NB4 (cell line): Measurements from ENCODE around the gene ANTKMT.

Source experiments
- POLR2A ChIP-seq: IDR thresholded peaks from 2 replicates; pipeline ENCODE4 v1.6.1; 2011; ENCODE audit warnings: mild to moderate bottlenecking; ENCODE audit not compliant: insufficient read length; ENCODE audit errors: extremely low read depth
- TF ChIP-seq, protein P1 (sequence below): IDR thresholded peaks from one replicate; pipeline ENCODE4 v1.5.1; 2012; ENCODE audit warnings: low read depth, low read length

DNA sequence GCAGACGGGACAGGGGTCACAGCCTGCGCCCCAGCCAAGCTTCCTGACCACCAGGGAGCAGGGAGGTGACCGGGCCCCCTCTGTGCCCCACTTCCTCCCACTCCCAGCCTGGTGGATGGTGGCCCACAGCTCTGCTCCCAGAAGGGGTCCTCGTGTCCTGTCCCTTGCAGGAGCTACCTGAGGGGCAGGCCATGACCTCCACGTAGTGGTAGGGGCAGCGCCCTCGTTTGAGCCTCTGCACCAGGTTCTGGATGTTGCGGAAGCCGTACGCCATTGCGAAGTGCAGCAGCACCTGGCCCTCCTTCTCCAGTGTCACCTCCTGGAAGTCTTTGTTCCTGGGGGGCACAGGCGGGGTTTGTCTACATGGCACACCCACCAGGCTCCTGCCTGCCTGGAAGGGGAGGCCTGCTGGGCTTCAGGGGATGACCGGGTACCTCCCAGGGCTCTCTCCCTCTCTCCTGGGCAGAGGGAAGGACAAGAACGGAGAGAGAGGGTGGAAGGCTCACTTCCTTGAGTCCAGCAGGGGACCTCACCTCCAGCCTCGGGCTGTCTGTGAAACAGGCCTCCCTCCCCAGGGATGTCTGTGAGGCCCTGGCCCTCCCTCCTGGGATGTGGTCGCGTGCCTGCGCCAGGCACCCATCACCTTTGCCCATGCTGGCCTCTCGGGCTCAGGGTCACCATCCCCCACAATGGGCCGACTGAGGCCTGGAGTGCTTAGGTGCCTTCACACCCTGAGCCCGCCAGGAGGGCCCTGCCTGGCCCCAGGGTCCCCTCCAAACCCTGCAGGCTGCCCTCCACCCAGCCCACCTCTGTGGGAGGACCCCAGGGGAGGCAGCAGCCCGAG lies 9.9 kb downstream of the ANTKMT start:
- TF ChIP-seq, protein P1, sequence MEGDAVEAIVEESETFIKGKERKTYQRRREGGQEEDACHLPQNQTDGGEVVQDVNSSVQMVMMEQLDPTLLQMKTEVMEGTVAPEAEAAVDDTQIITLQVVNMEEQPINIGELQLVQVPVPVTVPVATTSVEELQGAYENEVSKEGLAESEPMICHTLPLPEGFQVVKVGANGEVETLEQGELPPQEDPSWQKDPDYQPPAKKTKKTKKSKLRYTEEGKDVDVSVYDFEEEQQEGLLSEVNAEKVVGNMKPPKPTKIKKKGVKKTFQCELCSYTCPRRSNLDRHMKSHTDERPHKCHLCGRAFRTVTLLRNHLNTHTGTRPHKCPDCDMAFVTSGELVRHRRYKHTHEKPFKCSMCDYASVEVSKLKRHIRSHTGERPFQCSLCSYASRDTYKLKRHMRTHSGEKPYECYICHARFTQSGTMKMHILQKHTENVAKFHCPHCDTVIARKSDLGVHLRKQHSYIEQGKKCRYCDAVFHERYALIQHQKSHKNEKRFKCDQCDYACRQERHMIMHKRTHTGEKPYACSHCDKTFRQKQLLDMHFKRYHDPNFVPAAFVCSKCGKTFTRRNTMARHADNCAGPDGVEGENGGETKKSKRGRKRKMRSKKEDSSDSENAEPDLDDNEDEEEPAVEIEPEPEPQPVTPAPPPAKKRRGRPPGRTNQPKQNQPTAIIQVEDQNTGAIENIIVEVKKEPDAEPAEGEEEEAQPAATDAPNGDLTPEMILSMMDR = no peak
- no peak for TF ChIP-seq POLR2A
